SW480 (cell line): Measurements from ENCODE around the gene OR6C74.

ENCODE experiments used
- DNase-seq: peaks from one replicate; pipeline ENCODE4 v3.0.0-alpha.2; 2016; ENCODE audit warnings: low spot score

OR6C74 gene

GRCh38 chr12:55244309-55244708, at the start of gene OR6C74:
TSS of gene OR6C74 (plus strand) at chr12:55244609. CDS start at chr12:55247288, 2,679 bp downstream.
- DNase-seq: no peak

- DNase-seq: no peak
Observed at GRCh38 chr12:55220725-55221124, 23.7 kb upstream of the OR6C74 start, which contains the start of gene OR10A7. TSS of gene OR10A7 (plus strand) at chr12:55221025. CDS start at chr12:55221025, 0 bp downstream.

- DNase-seq: no peak
Observed at GRCh38 chr12:55226523-55226922, 17.9 kb upstream of the OR6C74 start.

DNA sequence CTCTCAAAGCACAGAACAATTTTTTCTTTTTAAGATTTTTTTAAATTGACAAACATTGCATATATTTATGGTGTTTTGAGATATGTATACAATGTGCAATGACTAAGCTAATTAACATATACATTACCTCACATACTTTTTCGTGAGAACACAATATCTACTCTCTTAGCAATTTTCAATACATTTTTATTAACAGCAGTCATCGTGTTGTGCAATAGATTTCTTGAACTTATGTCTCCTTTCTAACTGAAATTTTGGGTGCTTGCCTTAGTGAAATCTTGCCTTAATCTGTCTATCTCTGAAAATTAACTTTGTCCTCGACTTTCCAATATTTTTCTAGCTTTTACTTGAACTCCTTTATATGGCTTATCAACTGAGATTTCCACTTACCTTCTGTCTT, 16.8 kb upstream of the OR6C74 start:
- DNase-seq: no peak

DNA sequence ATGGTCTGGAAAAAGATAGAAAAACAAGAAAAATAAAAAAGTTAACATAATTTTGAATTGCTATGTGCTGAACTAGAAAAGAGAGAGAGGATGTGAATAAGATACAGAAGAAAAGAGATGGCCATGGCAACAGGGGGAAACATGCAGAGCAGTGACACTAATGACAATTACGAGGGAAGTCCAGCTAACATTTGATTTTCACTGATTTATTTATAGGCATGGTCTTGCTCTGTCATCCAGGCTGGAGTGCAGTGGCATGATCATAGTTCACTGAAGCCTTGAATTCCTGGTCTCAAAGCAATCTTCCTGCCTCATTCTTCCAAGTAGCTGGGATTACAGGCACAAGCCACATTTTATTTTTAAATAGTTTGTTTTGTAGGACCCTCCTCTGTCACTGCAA, 1.8 kb downstream of the OR6C74 start:
- DNase-seq: no peak

DNA sequence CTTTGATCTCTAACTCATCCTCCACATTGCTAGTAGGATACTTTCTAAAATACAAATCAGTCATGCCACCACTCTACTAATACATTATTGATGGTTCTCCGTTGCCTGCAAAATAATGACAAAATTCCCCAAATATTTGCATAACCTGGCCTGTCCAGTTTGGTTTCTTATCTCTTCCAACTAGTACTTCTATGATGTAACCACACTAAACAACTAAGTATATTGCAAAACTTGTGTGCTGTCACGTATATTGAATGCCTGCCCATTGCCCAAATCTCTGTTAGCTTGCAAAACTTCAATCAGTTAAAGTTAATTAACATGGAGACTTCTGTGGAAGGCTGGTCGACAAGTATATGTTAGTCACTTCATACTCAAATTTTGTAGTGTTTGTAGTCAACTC, 6.5 kb downstream of the OR6C74 start:
- no peak for DNase-seq

DNA sequence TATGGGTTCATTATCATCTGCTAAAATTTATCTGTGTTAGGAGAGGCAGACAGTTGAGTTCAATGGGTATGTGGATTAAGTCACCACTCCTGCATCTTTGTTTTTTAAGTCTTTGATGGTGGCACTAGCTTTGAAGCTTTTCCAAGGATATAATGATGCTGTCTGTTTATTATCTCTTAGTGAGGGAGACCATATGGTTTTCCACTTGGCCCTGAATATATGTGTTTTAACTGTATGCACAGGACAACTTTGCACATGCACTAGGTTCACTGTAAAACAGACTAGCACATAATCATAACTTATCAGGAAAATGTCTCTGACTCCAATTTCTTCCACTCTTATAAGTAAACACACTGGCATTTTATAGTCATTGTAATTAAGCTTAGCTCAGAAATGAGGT, 8.9 kb downstream of the OR6C74 start:
- no peak for DNase-seq

DNA sequence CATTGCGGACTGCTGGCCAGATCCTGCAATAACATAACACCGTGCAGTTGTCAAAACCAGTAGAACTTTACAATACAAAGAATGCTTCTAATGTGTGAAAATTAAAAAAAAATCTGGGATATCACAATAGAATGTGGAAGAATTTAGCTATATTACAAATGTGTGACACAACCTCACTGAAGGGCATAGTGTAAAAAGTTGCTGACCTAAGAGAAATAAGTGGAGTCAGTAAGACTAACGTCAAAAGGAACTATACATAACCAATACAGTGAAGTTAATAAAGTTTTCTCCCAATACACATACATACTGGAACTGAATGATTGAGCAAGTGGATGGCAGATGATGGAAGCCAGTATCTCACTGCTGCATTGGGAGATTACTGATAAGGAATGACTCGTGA, 12.4 kb downstream of the OR6C74 start:
- no peak for DNase-seq

DNA sequence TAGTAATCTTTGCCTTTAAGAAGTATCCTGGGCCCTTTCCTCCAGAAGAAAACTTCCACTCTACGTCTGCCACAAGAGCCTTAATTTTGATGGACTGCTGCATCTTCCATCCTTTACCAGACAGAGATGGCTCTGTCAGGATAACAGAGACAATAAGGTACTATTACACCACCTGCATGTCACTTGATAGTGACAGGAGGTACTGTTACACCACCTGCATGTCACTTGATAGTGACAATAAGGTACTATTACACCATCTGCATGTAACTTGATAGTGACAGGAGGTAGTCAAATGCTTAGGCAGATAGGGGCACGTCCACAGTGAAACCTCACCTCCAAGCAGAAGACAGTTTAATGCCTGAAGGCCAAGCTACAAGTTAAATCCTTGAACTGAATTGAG, 13.9 kb downstream of the OR6C74 start:
- DNase-seq: no peak

GRCh38 chr12:55280991-55281390, 36.6 kb downstream of the OR6C74 start:
- no peak for DNase-seq

DNA sequence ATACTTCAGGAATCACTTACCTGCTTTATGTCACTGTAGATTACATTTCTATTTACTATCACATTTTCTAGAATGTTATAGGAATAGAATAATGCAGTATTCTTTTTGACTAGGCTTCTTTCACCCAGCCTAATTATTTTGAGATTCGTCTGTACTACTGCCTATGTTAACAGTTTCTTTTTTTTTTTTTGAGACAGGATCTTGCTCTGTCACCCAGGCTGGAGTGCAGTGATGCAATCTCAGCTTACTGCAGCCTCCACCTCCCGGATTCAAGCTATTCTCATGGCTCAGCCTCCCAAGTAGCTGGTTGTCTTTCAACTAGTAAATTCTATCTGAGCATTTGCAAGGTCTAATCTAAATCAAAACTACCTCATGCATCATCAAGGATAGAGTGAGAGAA, 45.6 kb downstream of the OR6C74 start:
- DNase-seq: no peak
